Hepatocyte (in vitro differentiated cells): Measurements from ENCODE around the gene CHRM3. TPM values are rescaled to one million over a fixed set of nuclear protein-coding genes. Genes with fewer than 3 reads are reported as not detected.
A peak's percentile ranks its signal among the peaks of the same experiment; 100 is the strongest.
"Not testable (repeated sequence)": the region's sequence is repeated elsewhere in the genome, so short reads cannot be mapped to it uniquely, and the experiment has no call there.

Source experiments
- DNase-seq: peaks from one replicate; pipeline ENCODE4 v3.0.0-alpha.2; 2016; ENCODE audit warnings: low spot score
- H2AFZ ChIP-seq: fragments of 200-600 bp; sonication (generic); 2 replicates; pipeline ENCODE4 v1.6.0; 2016; ENCODE audit warnings: antibody characterized with exemption, mild to moderate bottlenecking
- H3K27ac ChIP-seq: fragments of 200-600 bp; sonication (generic); 2 replicates; pipeline ENCODE4 v1.5.1; 2016; ENCODE audit warnings: mild to moderate bottlenecking
- H3K27me3 ChIP-seq: fragments of 200-600 bp; sonication (generic); 2 replicates; pipeline ENCODE4 v1.6.1; 2016
- H3K36me3 ChIP-seq: fragments of 200-600 bp; sonication (generic); replicated peaks from 2 replicates; pipeline ENCODE4 v1.5.1; 2016; ENCODE audit warnings: low read depth; ENCODE audit not compliant: insufficient read depth
- H3K4me1 ChIP-seq: fragments of 200-600 bp; sonication (generic); 2 replicates; pipeline ENCODE4 v1.5.1; 2016; ENCODE audit warnings: mild to moderate bottlenecking, moderate library complexity; ENCODE audit not compliant: insufficient read depth
- H3K4me2 ChIP-seq: fragments of 200-600 bp; sonication (generic); 2 replicates; pipeline ENCODE4 v1.6.0; 2016
- H3K4me3 ChIP-seq: fragments of 200-600 bp; sonication (generic); 2 replicates; pipeline ENCODE4 v1.5.1; 2016; ENCODE audit warnings: mild to moderate bottlenecking
- H3K79me2 ChIP-seq: fragments of 200-600 bp; sonication (generic); 2 replicates; pipeline ENCODE4 v1.6.0; 2017; ENCODE audit warnings: mild to moderate bottlenecking
- H3K9me2 ChIP-seq: fragments of 200-600 bp; sonication (generic); replicated peaks from 2 replicates; pipeline ENCODE4 v1.6.0; 2017; ENCODE audit warnings: mild to moderate bottlenecking; ENCODE audit not compliant: insufficient read depth
- H3K9me3 ChIP-seq: fragments of 200-600 bp; sonication (generic); 2 replicates; pipeline ENCODE4 v1.5.1; 2016; ENCODE audit warnings: low read depth, mild to moderate bottlenecking
- H4K20me1 ChIP-seq: fragments of 200-600 bp; sonication (generic); 2 replicates; pipeline ENCODE4 v1.6.0; 2016; ENCODE audit warnings: mild to moderate bottlenecking; ENCODE audit not compliant: insufficient read depth, poor library complexity, severe bottlenecking
- EZH2 ChIP-seq: fragments of 200-600 bp; sonication (generic); IDR thresholded peaks from 2 replicates; pipeline ENCODE4 v1.6.1; 2016; ENCODE audit warnings: antibody characterized with exemption, mild to moderate bottlenecking, borderline replicate concordance
- EZH2phosphoT487 ChIP-seq: fragments of 200-600 bp; sonication (generic); IDR thresholded peaks from one replicate; pipeline ENCODE4 v1.6.1; 2018; ENCODE audit warnings: antibody characterized with exemption, mild to moderate bottlenecking, low read depth, moderate library complexity; ENCODE audit not compliant: unreplicated experiment, severe bottlenecking
- WGBS: methylation state at CpG from one replicate; pipeline ENCODE4 v1.1.6; 2016; ENCODE audit warnings: low lambda C conversion rate; ENCODE audit errors: missing lambda C conversion rate; 5-methylcytosine and 5-hydroxymethylcytosine counted together
- polyA plus RNA-seq: library from polyadenylated mRNA; unstranded; fragments of >200 nt; fragmentation: Nextera tagmentation; extraction: Ambion mirVana; gene quantifications from 2 replicates; pipeline ENCODE4 v1.2.1, GENCODE V29; 2016
- total RNA-seq: library from RNA; depleted of rRNA; stranded (reverse); fragments of >200 nt; gene quantifications from 2 replicates; pipeline ENCODE4 v1.2.3, GENCODE V29; 2014
- TF ChIP-seq, protein P1 (sequence below): fragments of 200-600 bp; sonication (generic); IDR thresholded peaks from 2 replicates; pipeline ENCODE4 v1.5.1; 2016; ENCODE audit warnings: antibody characterized with exemption, mild to moderate bottlenecking; ENCODE audit not compliant: poor library complexity

The CHRM3 gene
- total and polyA plus RNA-seq, 2 experiments from 2014 or later = 2.5 to 6.6 TPM

DNA sequence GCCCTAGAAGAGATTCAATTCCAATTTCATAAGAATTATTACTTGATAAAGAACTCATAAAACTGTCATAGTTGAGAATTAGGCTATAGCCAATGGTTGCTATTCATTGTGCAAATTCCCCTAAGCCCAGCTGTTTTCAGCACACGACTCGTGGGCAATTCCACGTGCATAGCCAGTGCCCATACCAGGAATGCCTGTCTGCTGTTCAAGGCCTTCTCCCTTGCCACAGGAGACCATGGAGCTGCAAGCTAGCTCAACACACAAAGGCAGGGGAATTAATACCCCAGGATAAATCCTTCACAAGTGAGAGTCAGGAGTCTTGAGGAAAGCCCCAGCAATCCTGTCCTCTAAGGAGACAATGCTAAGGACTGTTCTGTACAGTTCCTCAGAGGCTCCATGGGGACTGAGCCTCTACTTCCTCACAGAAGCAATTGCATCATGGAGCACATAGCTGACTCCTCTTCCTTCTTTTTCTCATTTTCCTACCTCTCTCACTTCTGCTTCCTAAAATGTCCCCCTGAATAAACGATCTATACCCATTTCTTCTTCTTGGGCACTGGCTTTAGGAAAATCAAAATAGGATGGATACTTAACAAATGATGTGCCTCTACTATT, 19.1 kb upstream of the CHRM3 start:
- no peaks in the 10 kb centered on the region for H3K9me2 ChIP-seq
- 79% methylated on average over 4 of the region's 4 CpGs for WGBS
- H3K4me1 ChIP-seq = no peaks in the 10 kb centered on the region
- H2AFZ ChIP-seq = no peak overlapping the region
- TF ChIP-seq EZH2 (no peak), EZH2phosphoT487 (no peak)
- TF ChIP-seq, protein P1, sequence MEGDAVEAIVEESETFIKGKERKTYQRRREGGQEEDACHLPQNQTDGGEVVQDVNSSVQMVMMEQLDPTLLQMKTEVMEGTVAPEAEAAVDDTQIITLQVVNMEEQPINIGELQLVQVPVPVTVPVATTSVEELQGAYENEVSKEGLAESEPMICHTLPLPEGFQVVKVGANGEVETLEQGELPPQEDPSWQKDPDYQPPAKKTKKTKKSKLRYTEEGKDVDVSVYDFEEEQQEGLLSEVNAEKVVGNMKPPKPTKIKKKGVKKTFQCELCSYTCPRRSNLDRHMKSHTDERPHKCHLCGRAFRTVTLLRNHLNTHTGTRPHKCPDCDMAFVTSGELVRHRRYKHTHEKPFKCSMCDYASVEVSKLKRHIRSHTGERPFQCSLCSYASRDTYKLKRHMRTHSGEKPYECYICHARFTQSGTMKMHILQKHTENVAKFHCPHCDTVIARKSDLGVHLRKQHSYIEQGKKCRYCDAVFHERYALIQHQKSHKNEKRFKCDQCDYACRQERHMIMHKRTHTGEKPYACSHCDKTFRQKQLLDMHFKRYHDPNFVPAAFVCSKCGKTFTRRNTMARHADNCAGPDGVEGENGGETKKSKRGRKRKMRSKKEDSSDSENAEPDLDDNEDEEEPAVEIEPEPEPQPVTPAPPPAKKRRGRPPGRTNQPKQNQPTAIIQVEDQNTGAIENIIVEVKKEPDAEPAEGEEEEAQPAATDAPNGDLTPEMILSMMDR = no peak
- no peak for DNase-seq
- no peaks in the 10 kb centered on the region for H3K9me3 ChIP-seq
- no peaks in the 10 kb centered on the region for H3K36me3 ChIP-seq
- no peak overlapping the region for H3K4me3 ChIP-seq
- H3K27me3 ChIP-seq = no peaks in the 10 kb centered on the region
- no peak overlapping the region for H3K27ac ChIP-seq
- H4K20me1 ChIP-seq = no peaks in the 10 kb centered on the region
- H3K4me2 ChIP-seq = no peak overlapping the region
- no peaks in the 10 kb centered on the region for H3K79me2 ChIP-seq

GRCh38 chr1:239368436-239369109, 17.8 kb upstream of the CHRM3 start:
- TF ChIP-seq, protein P1 = no peak
- TF ChIP-seq EZH2 = no peak
- no peak for TF ChIP-seq EZH2phosphoT487
- Histone ChIP-seq H3K4me3 (no peak overlapping the region), H3K4me2 (peak overlapping the region; percentile 7)

GRCh38 chr1:239370869-239371268, 15.5 kb upstream of the CHRM3 start:
- H3K27ac ChIP-seq, H2AFZ ChIP-seq, H4K20me1 ChIP-seq: not testable (repeated sequence)

More at GRCh38 chr1:239368436-239369109, 17.8 kb upstream of the CHRM3 start:
- H4K20me1 ChIP-seq = no peaks in the 10 kb centered on the region
- no peaks in the 10 kb centered on the region for H3K9me3 ChIP-seq
- no peaks in the 10 kb centered on the region for H3K4me1 ChIP-seq
- no peak overlapping the region for H2AFZ ChIP-seq
- H3K27me3 ChIP-seq = no peaks in the 10 kb centered on the region
- DNase-seq = peak; percentile 46
- no peaks in the 10 kb centered on the region for H3K9me2 ChIP-seq
- no peaks in the 10 kb centered on the region for H3K36me3 ChIP-seq
- peak overlapping the region; percentile 52 for H3K27ac ChIP-seq
- H3K79me2 ChIP-seq = no peaks in the 10 kb centered on the region
- 26% methylated on average over 7 of the region's 7 CpGs for WGBS

GRCh38 chr1:239382666-239383065, 3.7 kb upstream of the CHRM3 start:
- H4K20me1 ChIP-seq = no peaks in the 10 kb centered on the region
- no peak overlapping the region for H3K4me2 ChIP-seq
- H3K36me3 ChIP-seq = no peaks in the 10 kb centered on the region
- 84% methylated on average over 5 of the region's 5 CpGs for WGBS
- no peaks in the 10 kb centered on the region for H3K9me3 ChIP-seq
- H3K27ac ChIP-seq = no peak overlapping the region
- DNase-seq = no peak
- H3K4me3 ChIP-seq = no peak overlapping the region
- peaks cover 5% of the 10 kb centered on the region for H3K4me1 ChIP-seq
- H3K79me2 ChIP-seq = no peaks in the 10 kb centered on the region
- TF ChIP-seq EZH2phosphoT487 (no peak), EZH2 (no peak)
- TF ChIP-seq, protein P1 = no peak
- H3K9me2 ChIP-seq = no peaks in the 10 kb centered on the region
- peaks cover 46% of the 10 kb centered on the region for H3K27me3 ChIP-seq
- no peak overlapping the region for H2AFZ ChIP-seq

More at GRCh38 chr1:239370869-239371268, 15.5 kb upstream of the CHRM3 start:
- not testable (repeated sequence) for H3K79me2 ChIP-seq, H3K9me3 ChIP-seq, DNase-seq, H3K9me2 ChIP-seq, H3K36me3 ChIP-seq, H3K4me1 ChIP-seq, H3K27me3 ChIP-seq, H3K4me2 ChIP-seq, H3K4me3 ChIP-seq
- WGBS = 53% methylated on average over 3 of the region's 3 CpGs
